T-helper 1 cell treated with Interleukin-12 subunit alpha and Interleukin-12 subunit beta and Interleukin-4 antibody, amounts not matched to agents 30 μg/mL and 1 μg/mL, for 36 hours (primary cell): ENCODE results near the gene SPDYE8.
"Not testable (repeated sequence)": the region's sequence is repeated elsewhere in the genome, so short reads cannot be mapped to it uniquely, and the experiment has no call there.

Experiments used
- H3K27ac Mint-ChIP-seq: one replicate; pipeline ENCODE4 v1.8.0; 2021; ENCODE audit warnings: mild to moderate bottlenecking, mixed read lengths
- H3K27me3 Mint-ChIP-seq: one replicate; pipeline ENCODE4 v1.8.0; 2021; ENCODE audit warnings: low read depth, mixed read lengths
- H3K36me3 Mint-ChIP-seq: one replicate; pipeline ENCODE4 v1.8.0; 2021; ENCODE audit warnings: low read depth, mixed read lengths
- H3K4me1 Mint-ChIP-seq: one replicate; pipeline ENCODE4 v1.8.0; 2021; ENCODE audit warnings: low read depth, mixed read lengths
- H3K4me3 Mint-ChIP-seq: one replicate; pipeline ENCODE4 v1.8.0; 2021; ENCODE audit warnings: mild to moderate bottlenecking, moderate library complexity, mixed read lengths
- H3K9me3 Mint-ChIP-seq: one replicate; pipeline ENCODE4 v1.8.0; 2021; ENCODE audit warnings: mixed read lengths

Gene SPDYE8

DNA sequence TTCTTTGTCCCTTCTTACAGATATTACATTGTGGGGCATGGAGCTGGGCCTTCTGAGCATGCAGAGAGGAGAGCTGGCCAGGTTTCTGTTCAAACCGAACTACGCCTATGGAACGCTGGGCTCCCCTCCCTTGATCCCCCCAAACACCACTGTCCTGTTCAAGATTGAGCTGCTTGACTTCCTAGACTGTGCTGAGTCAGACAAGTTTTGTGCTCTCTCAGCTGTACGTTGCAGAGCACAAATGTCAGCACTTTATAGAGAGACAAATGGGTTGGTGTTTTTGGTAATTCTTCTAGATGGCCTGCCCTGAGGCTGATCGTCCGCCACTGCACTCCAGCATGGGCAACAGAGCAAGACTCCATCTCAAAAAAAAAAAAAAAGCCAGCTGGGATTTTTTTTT is 58.1 kb downstream of the SPDYE8 start:
- H3K9me3 Mint-ChIP-seq, H3K27ac Mint-ChIP-seq, H3K27me3 Mint-ChIP-seq: not testable (repeated sequence)

More for the DNA sequence above, 58.1 kb downstream of the SPDYE8 start:
- H3K4me3 Mint-ChIP-seq, H3K36me3 Mint-ChIP-seq, H3K4me1 Mint-ChIP-seq: not testable (repeated sequence)
